K562 (cell line): ENCODE measurements around the gene EGFL7. TPM values are rescaled to one million over a fixed set of nuclear protein-coding genes. Genes with fewer than 3 reads are reported as not detected.
A peak's percentile ranks its signal among the peaks of the same experiment; 100 is the strongest.

Source experiments
- CREB1 ChIP-seq, 2 experiments: sonication (generic) in 1 of 2; formaldehyde crosslinking in 1 of 2; IDR thresholded peaks; 2 replicates each; pipeline versions ENCODE4 v1.6.1 to v1.8.0; 2012 to 2022; ENCODE audit warnings: inconsistent platforms in 1 of 2, mild to moderate bottlenecking in 1 of 2, missing genetic modification reagents in 1 of 2, moderate library complexity in 1 of 2
- FOXM1 ChIP-seq, 2 experiments: fragments of 450-650 bp in 1 of 2; sonication (generic) in 1 of 2; formaldehyde crosslinking in 1 of 2; IDR thresholded peaks; 2 replicates each; pipeline versions ENCODE4 v1.6.1 to v1.9.0; 2017 to 2022; ENCODE audit warnings: low read depth in 2 of 2, mild to moderate bottlenecking in 2 of 2, missing genetic modification reagents in 1 of 2, moderate library complexity in 1 of 2
- HCFC1 ChIP-seq: IDR thresholded peaks from 2 replicates; pipeline ENCODE4 v1.6.1; 2012; ENCODE audit warnings: low read depth, low read length, improper control_type of control experiment
- HNRNPL ChIP-seq: fragments of 200-400 bp; formaldehyde crosslinking; IDR thresholded peaks from 2 replicates; pipeline ENCODE4 v1.6.1; 2017; ENCODE audit warnings: low read depth, mild to moderate bottlenecking, low read length
- NCOA2 ChIP-seq, 2 experiments: fragments of 450-650 bp; IDR thresholded peaks; 2 replicates each; pipeline ENCODE4 v1.6.1; 2018; ENCODE audit warnings: mild to moderate bottlenecking in 2 of 2, moderate library complexity in 1 of 2; ENCODE audit not compliant: partially characterized antibody in 2 of 2
- SMC3 ChIP-seq: conservative IDR thresholded peaks from 2 replicates; pipeline ENCODE4 v1.6.1; 2011; ENCODE audit warnings: low read depth, low read length, improper control_type of control experiment; ENCODE audit not compliant: insufficient read depth
- ZNF124 ChIP-seq: sonication (generic); formaldehyde crosslinking; IDR thresholded peaks from 2 replicates; pipeline ENCODE4 v1.8.1; 2022; ENCODE audit warnings: missing genetic modification reagents
- ZNF551 ChIP-seq: fragments of 250-450 bp; sonication (Bioruptor Pico); IDR thresholded peaks from 2 replicates; pipeline ENCODE4 v1.5.0; 2021; ENCODE audit warnings: mild to moderate bottlenecking, moderate library complexity
- ZNF586 ChIP-seq: fragments of 450-650 bp; formaldehyde crosslinking; conservative IDR thresholded peaks from 2 replicates; pipeline ENCODE4 v1.4.0; 2020; ENCODE audit warnings: mild to moderate bottlenecking, moderate library complexity
- polyA plus RNA-seq, 8 experiments: library from polyadenylated mRNA; depleted of rRNA in 4 of 8; stranded (reverse) in 5 of 8; unstranded in 3 of 8; fragments of >200 nt; fragmentation: Nextera tagmentation in 2 of 8; fragmentation: Illumina TruSeq in 1 of 8; extraction: Ambion mirVana in 2 of 8; extraction: Trizol in 1 of 8; gene quantifications; 2 replicates each; pipeline versions ENCODE4 v1.2.1 to v1.2.3, GENCODE V29; 2011 to 2014; ENCODE audit warnings: inconsistent platforms in 1 of 8, missing spikeins in 1 of 8
- total RNA-seq, 7 experiments: library from RNA; depleted of rRNA in 6 of 7; stranded (reverse); fragments of >200 nt in 6 of 7; fragmentation: Illumina TruSeq in 2 of 7; extraction: Trizol in 2 of 7; gene quantifications; 2 replicates each; pipeline versions ENCODE4 v1.2.1 to v1.2.3, GENCODE V29; 2011 to 2021; ENCODE audit warnings: low replicate concordance in 1 of 7
- TF ChIP-seq, protein P1 (sequence below): fragments of 200-800 bp; sonication (Bioruptor generic); IDR thresholded peaks from 2 replicates; pipeline ENCODE4 v1.6.1; 2016; ENCODE audit warnings: missing genetic modification characterization, missing compliant biosample characterization
- TF ChIP-seq, protein P2 (sequence below): sonication (generic); formaldehyde crosslinking; IDR thresholded peaks from 2 replicates; pipeline ENCODE4 v1.8.0; 2022; ENCODE audit warnings: mild to moderate bottlenecking, missing genetic modification reagents
- TF ChIP-seq, protein P3 (sequence below): fragments of 450-650 bp; formaldehyde crosslinking; IDR thresholded peaks from 2 replicates; pipeline ENCODE4 v1.4.0; 2022; ENCODE audit warnings: missing genetic modification characterization
- TF ChIP-seq, protein P4 (sequence below): sonication (generic); formaldehyde crosslinking; IDR thresholded peaks from 2 replicates; pipeline ENCODE4 v1.8.1; 2023; ENCODE audit warnings: missing genetic modification reagents, mild to moderate bottlenecking, borderline replicate concordance

The EGFL7 gene
- total and polyA plus RNA-seq, 9 of the 15 experiments (the other 6 are each of a cell fraction or from before 2014, with no cell fraction given) = 1.5 to 286 (median 55.5) TPM

DNA sequence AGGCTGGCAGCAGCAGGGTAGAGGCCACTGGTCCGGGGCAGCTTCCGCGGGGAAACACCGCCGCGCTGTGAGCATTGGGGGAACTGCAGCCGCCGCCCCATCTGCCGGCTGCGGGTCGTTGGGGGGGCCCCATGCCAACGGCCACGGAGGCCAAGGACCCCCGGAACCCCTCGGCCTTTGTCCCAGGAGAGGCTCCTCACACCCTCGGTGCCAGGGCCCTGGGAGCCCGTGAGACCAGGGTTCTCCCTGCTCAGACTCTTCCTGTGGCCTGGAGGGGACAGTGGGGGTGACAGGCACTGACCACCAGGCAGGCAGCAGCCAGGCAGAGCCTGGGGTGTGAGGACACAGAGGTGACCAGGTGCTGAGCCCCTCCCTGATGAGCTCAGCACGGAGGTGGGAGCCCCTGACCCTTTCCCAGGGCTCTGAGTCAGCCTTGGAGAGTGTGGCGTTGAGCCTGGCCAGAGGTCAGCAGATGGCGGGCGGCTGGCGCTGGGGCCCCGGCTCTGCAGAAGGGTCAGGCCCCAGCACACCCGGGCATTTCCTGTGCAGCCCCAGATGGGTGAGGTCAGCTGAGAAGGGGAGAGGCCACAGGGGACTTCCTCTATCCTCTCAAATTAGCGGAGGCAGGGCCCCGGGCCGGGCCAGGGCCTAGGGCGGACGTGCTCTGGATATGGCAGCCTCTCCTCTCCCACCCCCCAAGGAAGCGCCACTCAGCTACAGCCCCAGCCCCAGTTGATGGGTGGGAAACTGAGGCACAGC lies 17.9 kb upstream of the EGFL7 start (continued):
- TF ChIP-seq, protein P1, sequence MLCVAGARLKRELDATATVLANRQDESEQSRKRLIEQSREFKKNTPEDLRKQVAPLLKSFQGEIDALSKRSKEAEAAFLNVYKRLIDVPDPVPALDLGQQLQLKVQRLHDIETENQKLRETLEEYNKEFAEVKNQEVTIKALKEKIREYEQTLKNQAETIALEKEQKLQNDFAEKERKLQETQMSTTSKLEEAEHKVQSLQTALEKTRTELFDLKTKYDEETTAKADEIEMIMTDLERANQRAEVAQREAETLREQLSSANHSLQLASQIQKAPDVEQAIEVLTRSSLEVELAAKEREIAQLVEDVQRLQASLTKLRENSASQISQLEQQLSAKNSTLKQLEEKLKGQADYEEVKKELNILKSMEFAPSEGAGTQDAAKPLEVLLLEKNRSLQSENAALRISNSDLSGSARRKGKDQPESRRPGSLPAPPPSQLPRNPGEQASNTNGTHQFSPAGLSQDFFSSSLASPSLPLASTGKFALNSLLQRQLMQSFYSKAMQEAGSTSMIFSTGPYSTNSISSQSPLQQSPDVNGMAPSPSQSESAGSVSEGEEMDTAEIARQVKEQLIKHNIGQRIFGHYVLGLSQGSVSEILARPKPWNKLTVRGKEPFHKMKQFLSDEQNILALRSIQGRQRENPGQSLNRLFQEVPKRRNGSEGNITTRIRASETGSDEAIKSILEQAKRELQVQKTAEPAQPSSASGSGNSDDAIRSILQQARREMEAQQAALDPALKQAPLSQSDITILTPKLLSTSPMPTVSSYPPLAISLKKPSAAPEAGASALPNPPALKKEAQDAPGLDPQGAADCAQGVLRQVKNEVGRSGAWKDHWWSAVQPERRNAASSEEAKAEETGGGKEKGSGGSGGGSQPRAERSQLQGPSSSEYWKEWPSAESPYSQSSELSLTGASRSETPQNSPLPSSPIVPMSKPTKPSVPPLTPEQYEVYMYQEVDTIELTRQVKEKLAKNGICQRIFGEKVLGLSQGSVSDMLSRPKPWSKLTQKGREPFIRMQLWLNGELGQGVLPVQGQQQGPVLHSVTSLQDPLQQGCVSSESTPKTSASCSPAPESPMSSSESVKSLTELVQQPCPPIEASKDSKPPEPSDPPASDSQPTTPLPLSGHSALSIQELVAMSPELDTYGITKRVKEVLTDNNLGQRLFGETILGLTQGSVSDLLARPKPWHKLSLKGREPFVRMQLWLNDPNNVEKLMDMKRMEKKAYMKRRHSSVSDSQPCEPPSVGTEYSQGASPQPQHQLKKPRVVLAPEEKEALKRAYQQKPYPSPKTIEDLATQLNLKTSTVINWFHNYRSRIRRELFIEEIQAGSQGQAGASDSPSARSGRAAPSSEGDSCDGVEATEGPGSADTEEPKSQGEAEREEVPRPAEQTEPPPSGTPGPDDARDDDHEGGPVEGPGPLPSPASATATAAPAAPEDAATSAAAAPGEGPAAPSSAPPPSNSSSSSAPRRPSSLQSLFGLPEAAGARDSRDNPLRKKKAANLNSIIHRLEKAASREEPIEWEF = no peak
- TF ChIP-seq, protein P2, sequence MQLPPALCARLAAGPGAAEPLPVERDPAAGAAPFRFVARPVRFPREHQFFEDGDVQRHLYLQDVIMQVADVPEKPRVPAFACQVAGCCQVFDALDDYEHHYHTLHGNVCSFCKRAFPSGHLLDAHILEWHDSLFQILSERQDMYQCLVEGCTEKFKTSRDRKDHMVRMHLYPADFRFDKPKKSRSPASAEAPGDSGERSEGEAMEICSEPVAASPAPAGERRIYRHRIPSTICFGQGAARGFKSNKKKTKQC (CRISPR knock-in tag) = peak; percentile 63; the same call in 1 of the 2 replicates
- no peak for TF ChIP-seq ZNF586 (CRISPR knock-in tag)
- no peak for TF ChIP-seq NCOA2 (IDR thresholded peaks at IDR 0.05; ENCODE audit: partially characterized antibody in 2 of 2)
- TF ChIP-seq ZNF124 (CRISPR knock-in tag) = no peak
- no peak for TF ChIP-seq HCFC1
- TF ChIP-seq, protein P3, sequence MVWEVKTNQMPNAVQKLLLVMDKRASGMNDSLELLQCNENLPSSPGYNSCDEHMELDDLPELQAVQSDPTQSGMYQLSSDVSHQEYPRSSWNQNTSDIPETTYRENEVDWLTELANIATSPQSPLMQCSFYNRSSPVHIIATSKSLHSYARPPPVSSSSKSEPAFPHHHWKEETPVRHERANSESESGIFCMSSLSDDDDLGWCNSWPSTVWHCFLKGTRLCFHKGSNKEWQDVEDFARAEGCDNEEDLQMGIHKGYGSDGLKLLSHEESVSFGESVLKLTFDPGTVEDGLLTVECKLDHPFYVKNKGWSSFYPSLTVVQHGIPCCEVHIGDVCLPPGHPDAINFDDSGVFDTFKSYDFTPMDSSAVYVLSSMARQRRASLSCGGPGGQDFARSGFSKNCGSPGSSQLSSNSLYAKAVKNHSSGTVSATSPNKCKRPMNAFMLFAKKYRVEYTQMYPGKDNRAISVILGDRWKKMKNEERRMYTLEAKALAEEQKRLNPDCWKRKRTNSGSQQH (CRISPR knock-in tag) = no peak
- peak; percentile 68 for TF ChIP-seq SMC3
- TF ChIP-seq CREB1 (IDR thresholded peaks at IDR 0.05) = no peak
- TF ChIP-seq CREB1 (CRISPR knock-in tag; IDR thresholded peaks at IDR 0.05) = peak; percentile 51; the same call in 1 of the 2 replicates
- TF ChIP-seq HNRNPL = peak; percentile 98
- TF ChIP-seq, protein P4, sequence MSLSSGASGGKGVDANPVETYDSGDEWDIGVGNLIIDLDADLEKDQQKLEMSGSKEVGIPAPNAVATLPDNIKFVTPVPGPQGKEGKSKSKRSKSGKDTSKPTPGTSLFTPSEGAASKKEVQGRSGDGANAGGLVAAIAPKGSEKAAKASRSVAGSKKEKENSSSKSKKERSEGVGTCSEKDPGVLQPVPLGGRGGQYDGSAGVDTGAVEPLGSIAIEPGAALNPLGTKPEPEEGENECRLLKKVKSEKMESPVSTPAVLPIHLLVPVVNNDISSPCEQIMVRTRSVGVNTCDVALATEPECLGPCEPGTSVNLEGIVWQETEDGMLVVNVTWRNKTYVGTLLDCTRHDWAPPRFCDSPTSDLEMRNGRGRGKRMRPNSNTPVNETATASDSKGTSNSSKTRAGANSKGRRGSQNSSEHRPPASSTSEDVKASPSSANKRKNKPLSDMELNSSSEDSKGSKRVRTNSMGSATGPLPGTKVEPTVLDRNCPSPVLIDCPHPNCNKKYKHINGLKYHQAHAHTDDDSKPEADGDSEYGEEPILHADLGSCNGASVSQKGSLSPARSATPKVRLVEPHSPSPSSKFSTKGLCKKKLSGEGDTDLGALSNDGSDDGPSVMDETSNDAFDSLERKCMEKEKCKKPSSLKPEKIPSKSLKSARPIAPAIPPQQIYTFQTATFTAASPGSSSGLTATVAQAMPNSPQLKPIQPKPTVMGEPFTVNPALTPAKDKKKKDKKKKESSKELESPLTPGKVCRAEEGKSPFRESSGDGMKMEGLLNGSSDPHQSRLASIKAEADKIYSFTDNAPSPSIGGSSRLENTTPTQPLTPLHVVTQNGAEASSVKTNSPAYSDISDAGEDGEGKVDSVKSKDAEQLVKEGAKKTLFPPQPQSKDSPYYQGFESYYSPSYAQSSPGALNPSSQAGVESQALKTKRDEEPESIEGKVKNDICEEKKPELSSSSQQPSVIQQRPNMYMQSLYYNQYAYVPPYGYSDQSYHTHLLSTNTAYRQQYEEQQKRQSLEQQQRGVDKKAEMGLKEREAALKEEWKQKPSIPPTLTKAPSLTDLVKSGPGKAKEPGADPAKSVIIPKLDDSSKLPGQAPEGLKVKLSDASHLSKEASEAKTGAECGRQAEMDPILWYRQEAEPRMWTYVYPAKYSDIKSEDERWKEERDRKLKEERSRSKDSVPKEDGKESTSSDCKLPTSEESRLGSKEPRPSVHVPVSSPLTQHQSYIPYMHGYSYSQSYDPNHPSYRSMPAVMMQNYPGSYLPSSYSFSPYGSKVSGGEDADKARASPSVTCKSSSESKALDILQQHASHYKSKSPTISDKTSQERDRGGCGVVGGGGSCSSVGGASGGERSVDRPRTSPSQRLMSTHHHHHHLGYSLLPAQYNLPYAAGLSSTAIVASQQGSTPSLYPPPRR (CRISPR knock-in tag) = no peak
- no peak for TF ChIP-seq FOXM1 (IDR thresholded peaks at IDR 0.05; ENCODE audit: low read depth)
- TF ChIP-seq FOXM1 (CRISPR knock-in tag; IDR thresholded peaks at IDR 0.05; ENCODE audit: low read depth) = 0 out of 2 replicates have a peak, but pooled peaks have one; percentile 54
- no peak for TF ChIP-seq ZNF551 (CRISPR knock-in tag)
